Heart left ventricle (tissue), 16 donors: Measurements from ENCODE around the gene ZNF197. TPM values are rescaled to one million over a fixed set of nuclear protein-coding genes. Genes with fewer than 3 reads are reported as not detected.

Experiments used
- ATAC-seq, 4 donors: fragments of 200-7000 bp; cut with Tn5 transposase; one replicate each; pipeline ENCODE4 v1.9.1; 2020 to 2022; ENCODE audit warnings: moderate library complexity in 4 of 4, mild to moderate bottlenecking in 3 of 4, moderate number of reproducible peaks in 1 of 4
- DNase-seq, 5 donors: peaks; one replicate each; pipeline ENCODE4 v3.0.0-alpha.2; 2020
- H3K27ac ChIP-seq, 12 donors: fragments of 200-600 bp; sonication (generic) in 4 of 12; one replicate each; pipeline versions ENCODE4 v1.5.0 to v1.8.0; 2016 to 2022; ENCODE audit warnings: mild to moderate bottlenecking in 2 of 12
- H3K27me3 ChIP-seq, 9 donors: fragments of 200-600 bp; sonication (generic) in 2 of 9; one replicate each; pipeline versions ENCODE4 v1.5.1 to v1.8.0; 2016 to 2022; ENCODE audit warnings: mild to moderate bottlenecking in 3 of 9
- H3K36me3 ChIP-seq, 9 donors: fragments of 200-600 bp; sonication (generic) in 2 of 9; one replicate each; pipeline versions ENCODE4 v1.5.0 to v1.8.0; 2018 to 2022; ENCODE audit warnings: mild to moderate bottlenecking in 2 of 9
- H3K4me1 ChIP-seq, 12 donors: fragments of 200-600 bp; sonication (generic) in 4 of 12; one replicate each; pipeline versions ENCODE4 v1.5.0 to v1.8.0; 2016 to 2022; ENCODE audit warnings: mild to moderate bottlenecking in 3 of 12
- H3K4me3 ChIP-seq, 12 donors: fragments of 200-600 bp; sonication (generic) in 4 of 12; one replicate each; pipeline versions ENCODE4 v1.5.0 to v1.8.0; 2017 to 2022; ENCODE audit warnings: mild to moderate bottlenecking in 9 of 12, moderate library complexity in 4 of 12
- H3K9me3 ChIP-seq, 12 donors: fragments of 200-600 bp; sonication (generic) in 4 of 12; one replicate each; pipeline versions ENCODE4 v1.5.0 to v1.8.0; 2016 to 2022; ENCODE audit warnings: mild to moderate bottlenecking in 1 of 12
- POLR2A ChIP-seq, 2 donors: fragments of 450-650 bp; IDR thresholded peaks; one replicate each; pipeline ENCODE4 v1.6.1; 2017; ENCODE audit warnings: antibody characterized with exemption in 2 of 2, mild to moderate bottlenecking in 2 of 2, moderate library complexity in 2 of 2
- WGBS, 4 donors: extraction: QIAGEN DNeasy Blood & Tissue Kit in 2 of 4; methylation state at CpG; one replicate each; pipeline versions ENCODE4 v1.1.5 to v1.1.7; 2013 to 2018; 5-methylcytosine and 5-hydroxymethylcytosine counted together
- intact Hi-C, 10 donors: fragments of 100-400 bp; cut with DNase I; formaldehyde crosslinking; loops; one replicate each; pipeline versions ENCODE4 v1.11.1 to v1.14.2; 2022
- polyA plus RNA-seq, 2 donors: library from polyadenylated mRNA; stranded (reverse); fragments of 200-250 nt; gene quantifications; one replicate each; pipeline ENCODE4 v1.2.3, GENCODE V29; 2013
- total RNA-seq, 9 donors: library from RNA; depleted of rRNA in 2 of 9; stranded (reverse); fragments of >200 nt in 2 of 9; fragmentation: NEBNext Ultra II Directional in 3 of 9; extraction: Animal tissue kit (Norgen Biotek cat#: 25700) in 3 of 9; gene quantifications; one replicate each; pipeline versions ENCODE4 v1.1.0 to v1.2.4, GENCODE V29; 2016 to 2023
- TF ChIP-seq, protein P1 (sequence below), 12 donors: fragments of 200-600 bp; sonication (generic) in 4 of 12; IDR thresholded peaks; one replicate each; pipeline versions ENCODE4 v1.5.0 to v1.8.0; 2018 to 2022; ENCODE audit warnings: antibody characterized with exemption in 12 of 12, mild to moderate bottlenecking in 5 of 12
- donor health status: ischemic (EF 13 %, LVEDD 7.1; RV severe dilation, severe dysfunction).
- donor health status: healthy with polysubstance abuse.
- donor health status: DM: no; HTN: yes; CAD: no.
- donor health status: DM: no; HTN: no; CAD: no.
- donor health status: ischemic (EF 25% LVEDD 6.9; RV normal size, moderate dysfunction).
- donor health status: ischemic (EF 25% LVEDD 5.7; RV mildly dilated, moderate dysfunction).
- donor health status: healthy.
- donor health status: DM: yes; HTN: yes; CAD: no.
- donor health status: ischemic (EF 35%, LVEDD 5.7; RV mildly dilated, moderate dysfunction).
- donor health status: nonischemic (EF 11% LVEDD 7.7; RV severe dilation, severe dysfunction).
- donor health status: DM: yes; HTN: yes; CAD: no.
- donor health status: PGD.
- donor health status: ischemic (EF 29% LVEDD 5.4; RV normal size, mild dysfunction).
- donor health status: nonischemic (EF 23%, LVEDD 6.1; RV moderate dilation, normal function).

ZNF197 gene
- total and polyA plus RNA-seq, 11 donors, result 6.6 to 16.4 (median 11.4) TPM

DNA sequence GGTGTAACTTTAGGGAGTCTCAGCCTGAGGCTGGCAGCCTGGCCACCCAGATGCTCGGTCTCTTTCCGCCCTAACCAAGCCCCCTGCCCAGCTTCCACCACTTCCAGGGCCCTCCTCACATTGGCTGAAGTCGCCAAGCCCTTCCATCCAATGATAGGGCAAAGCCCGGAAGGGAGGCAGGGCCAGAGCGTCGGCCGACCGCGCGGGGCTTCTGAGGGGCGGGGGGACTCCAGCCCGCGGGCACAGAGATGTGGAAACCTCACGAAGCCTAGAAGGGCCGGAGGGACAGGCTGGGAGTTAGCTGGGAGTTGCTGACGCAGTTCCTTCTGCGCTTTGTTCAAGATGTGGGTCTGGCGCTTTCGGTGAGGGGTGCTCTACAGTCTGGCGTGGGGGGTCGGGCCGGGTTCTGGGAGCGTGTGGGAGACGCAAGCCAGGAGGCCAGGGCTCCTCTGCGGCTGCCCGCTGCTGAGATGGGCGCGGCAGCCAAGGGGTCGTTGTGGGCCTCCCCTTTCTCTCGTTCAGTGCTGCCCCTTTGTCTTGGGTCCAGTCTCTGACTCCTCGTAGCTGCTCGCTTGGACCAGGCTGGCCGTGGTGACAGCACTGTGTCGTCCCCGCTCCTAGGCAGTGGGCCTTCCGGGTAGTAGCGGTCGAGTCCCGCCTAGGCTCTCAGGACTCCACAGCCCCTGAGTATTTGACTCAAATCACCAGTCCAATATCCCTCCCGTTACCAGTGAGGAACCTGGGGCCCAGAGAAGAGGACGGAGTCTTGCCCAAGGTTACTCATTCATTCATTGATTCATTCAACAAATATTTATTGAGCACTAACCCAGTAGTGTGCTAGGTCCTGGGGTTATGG lies 40.0 kb upstream of the ZNF197 start, which contains the start of gene ZNF660:
Gene ZNF660 (plus strand): TSS at position 319 of the 856 bp plus-strand sequence. CDS start 9,230 bp downstream, outside the sequence.
- peak; percentile 91 to 97 (median 96) for ATAC-seq
- Histone ChIP-seq H3K36me3 (peaks cover 0 to 30% (median 17%) of the 10 kb centered on the region in 9 donors), H3K4me1 (peaks cover 0 to 18% (median 8%) of the 10 kb centered on the region in 12 donors), H3K9me3 (peaks cover 0 to 16% (median 0%) of the 10 kb centered on the region in 12 donors), H3K27ac (peak within 1 kb of the TSS in 10 of 12 donors; percentile 26 to 82 (median 73)), H3K4me3 (peak within 1 kb of the TSS; percentile 37 to 96 (median 62)), H3K27me3 (peaks cover 0 to 9% (median 0%) of the 10 kb centered on the region in 9 donors)
- intact Hi-C loops, result no loop called here
- TF ChIP-seq, protein P1, sequence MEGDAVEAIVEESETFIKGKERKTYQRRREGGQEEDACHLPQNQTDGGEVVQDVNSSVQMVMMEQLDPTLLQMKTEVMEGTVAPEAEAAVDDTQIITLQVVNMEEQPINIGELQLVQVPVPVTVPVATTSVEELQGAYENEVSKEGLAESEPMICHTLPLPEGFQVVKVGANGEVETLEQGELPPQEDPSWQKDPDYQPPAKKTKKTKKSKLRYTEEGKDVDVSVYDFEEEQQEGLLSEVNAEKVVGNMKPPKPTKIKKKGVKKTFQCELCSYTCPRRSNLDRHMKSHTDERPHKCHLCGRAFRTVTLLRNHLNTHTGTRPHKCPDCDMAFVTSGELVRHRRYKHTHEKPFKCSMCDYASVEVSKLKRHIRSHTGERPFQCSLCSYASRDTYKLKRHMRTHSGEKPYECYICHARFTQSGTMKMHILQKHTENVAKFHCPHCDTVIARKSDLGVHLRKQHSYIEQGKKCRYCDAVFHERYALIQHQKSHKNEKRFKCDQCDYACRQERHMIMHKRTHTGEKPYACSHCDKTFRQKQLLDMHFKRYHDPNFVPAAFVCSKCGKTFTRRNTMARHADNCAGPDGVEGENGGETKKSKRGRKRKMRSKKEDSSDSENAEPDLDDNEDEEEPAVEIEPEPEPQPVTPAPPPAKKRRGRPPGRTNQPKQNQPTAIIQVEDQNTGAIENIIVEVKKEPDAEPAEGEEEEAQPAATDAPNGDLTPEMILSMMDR (IDR thresholded peaks at IDR 0.05), result no peak
- TF ChIP-seq POLR2A (IDR thresholded peaks at IDR 0.05), result peak in 1 of 2 donors; percentile 42
- 1 to 2% (median 2%) methylated on average over 32 to 41 of the region's 41 CpGs for WGBS, 4 donors
- DNase-seq, result peak; percentile 65 to 76 (median 70)

DNA sequence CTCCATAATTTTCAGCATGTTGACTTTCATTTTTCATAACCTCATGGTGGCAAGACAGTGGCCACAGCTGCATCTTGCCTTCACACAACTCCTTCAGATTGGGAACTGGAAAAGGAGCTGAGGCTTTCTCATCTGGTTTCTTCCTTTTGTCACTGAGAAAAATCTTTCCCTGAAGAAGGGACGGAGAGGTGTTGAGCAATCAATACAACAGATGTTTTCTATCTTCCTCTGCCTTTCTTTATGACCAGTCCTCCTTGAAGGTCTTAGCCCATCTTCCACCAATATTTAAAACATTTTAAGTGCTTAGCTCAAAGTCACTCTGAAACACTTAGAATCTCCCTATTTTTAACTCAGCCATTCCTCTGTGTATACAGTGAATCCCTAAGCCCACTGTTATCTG lies 28.2 kb upstream of the ZNF197 start:
- TF ChIP-seq, protein P1 (IDR thresholded peaks at IDR 0.05), result no peak
- no peak for TF ChIP-seq POLR2A (IDR thresholded peaks at IDR 0.05)
- H3K27ac ChIP-seq, result no peak overlapping the region
- no peaks in the 10 kb centered on the region for H3K4me1 ChIP-seq
- no peak overlapping the region for H3K4me3 ChIP-seq
- no peaks in the 10 kb centered on the region for H3K27me3 ChIP-seq
- 74 to 88% (median 80%) methylated on average over 1 of the region's 1 CpG for WGBS, 4 donors
- ATAC-seq, result no peak
- DNase-seq, result no peak
- peaks cover 0 to 86% (median 30%) of the 10 kb centered on the region in 12 donors for H3K9me3 ChIP-seq
- intact Hi-C loops, result no loop called here
- peaks cover 0 to 65% (median 19%) of the 10 kb centered on the region in 9 donors for H3K36me3 ChIP-seq

DNA sequence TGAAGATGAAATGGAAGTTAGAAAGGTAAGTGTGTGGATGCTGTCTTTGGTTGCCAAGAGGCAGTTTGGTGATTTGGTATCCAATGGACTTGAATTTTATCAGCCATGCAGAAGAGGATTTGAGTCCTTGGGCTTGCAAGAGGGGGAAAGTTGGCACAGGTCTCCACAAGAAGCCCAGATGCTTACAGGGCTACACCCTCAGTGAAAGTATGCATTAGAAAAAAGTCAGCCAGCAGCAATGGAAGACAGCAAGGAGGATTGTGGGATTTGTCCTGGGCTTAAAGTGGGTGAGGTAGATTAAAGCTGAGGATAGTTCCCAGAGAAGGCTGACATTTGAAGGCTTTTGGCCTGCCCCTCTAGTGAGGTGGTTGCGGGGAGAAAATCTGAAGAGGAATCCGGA lies 23.1 kb upstream of the ZNF197 start:
- Histone ChIP-seq H3K9me3 (peaks cover 0 to 43% (median 2%) of the 10 kb centered on the region in 12 donors), H3K4me1 (no peaks in the 10 kb centered on the region), H3K4me3 (no peak overlapping the region), H3K27ac (no peak overlapping the region), H3K27me3 (no peaks in the 10 kb centered on the region), H3K36me3 (peaks cover 0 to 23% (median 0%) of the 10 kb centered on the region in 9 donors)
- 93 to 98% (median 95%) methylated on average over 2 of the region's 2 CpGs for WGBS, 4 donors
- TF ChIP-seq, protein P1 (IDR thresholded peaks at IDR 0.05), result no peak
- no peak for TF ChIP-seq POLR2A (IDR thresholded peaks at IDR 0.05)
- intact Hi-C loops, result no loop called here
- ATAC-seq (no peak), DNase-seq (no peak)

DNA sequence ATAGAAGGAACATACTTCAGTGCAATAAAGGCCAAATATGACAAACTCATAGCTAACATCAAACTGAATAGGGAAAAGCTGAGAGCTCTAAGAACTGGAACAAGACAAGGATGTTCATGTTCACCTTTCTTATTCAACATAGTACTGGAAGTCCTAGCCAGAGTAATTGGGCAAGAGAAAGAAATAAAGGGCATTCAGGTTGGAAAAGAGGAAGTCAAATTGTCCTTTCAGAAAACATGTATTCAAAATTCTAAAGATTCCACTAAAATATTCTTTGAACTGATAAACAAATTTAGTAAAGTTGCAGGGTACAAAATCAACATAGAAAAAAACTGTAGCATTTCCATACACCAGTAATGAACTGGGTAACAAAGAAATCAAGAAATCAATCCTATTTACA lies 12.2 kb upstream of the ZNF197 start:
- Histone ChIP-seq H3K27ac (no peak overlapping the region), H3K36me3 (peaks cover 0 to 14% (median 0%) of the 10 kb centered on the region in 9 donors), H3K4me1 (no peaks in the 10 kb centered on the region), H3K27me3 (no peaks in the 10 kb centered on the region), H3K4me3 (no peak overlapping the region), H3K9me3 (peaks cover 0 to 4% (median 0%) of the 10 kb centered on the region in 12 donors)
- intact Hi-C loops, result no loop called here
- DNase-seq (no peak), ATAC-seq (no peak)
- TF ChIP-seq, protein P1 (IDR thresholded peaks at IDR 0.05), result no peak
- TF ChIP-seq POLR2A (IDR thresholded peaks at IDR 0.05), result no peak
